ENCODE results near the gene SIM1.

The SIM1 gene

DNA sequence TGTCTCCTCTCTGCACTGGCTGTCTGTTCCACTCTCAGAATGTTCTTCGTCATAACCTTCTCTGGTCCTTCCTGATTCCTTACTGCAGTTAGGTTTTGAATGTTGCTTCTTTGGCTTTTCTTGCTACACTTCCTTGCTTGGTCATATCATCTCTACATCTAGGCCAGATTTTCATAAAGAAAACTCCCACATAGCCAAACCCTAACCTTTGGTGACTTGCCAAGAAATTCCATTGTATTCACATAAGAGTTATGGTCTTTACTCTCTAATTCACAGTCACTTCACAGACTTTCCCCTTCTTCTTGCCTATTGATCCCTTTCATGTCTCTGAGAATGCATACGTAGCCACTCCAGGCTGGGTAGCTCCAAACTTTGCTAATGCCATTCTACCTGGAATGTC, 41.9 kb upstream of the SIM1 start:
- no peaks in the 10 kb centered on the region for H3K9me3 ChIP-seq (ENCODE audit: insufficient read depth, low read length, severe bottlenecking)
- TF ChIP-seq, protein P1, sequence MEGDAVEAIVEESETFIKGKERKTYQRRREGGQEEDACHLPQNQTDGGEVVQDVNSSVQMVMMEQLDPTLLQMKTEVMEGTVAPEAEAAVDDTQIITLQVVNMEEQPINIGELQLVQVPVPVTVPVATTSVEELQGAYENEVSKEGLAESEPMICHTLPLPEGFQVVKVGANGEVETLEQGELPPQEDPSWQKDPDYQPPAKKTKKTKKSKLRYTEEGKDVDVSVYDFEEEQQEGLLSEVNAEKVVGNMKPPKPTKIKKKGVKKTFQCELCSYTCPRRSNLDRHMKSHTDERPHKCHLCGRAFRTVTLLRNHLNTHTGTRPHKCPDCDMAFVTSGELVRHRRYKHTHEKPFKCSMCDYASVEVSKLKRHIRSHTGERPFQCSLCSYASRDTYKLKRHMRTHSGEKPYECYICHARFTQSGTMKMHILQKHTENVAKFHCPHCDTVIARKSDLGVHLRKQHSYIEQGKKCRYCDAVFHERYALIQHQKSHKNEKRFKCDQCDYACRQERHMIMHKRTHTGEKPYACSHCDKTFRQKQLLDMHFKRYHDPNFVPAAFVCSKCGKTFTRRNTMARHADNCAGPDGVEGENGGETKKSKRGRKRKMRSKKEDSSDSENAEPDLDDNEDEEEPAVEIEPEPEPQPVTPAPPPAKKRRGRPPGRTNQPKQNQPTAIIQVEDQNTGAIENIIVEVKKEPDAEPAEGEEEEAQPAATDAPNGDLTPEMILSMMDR (IDR thresholded peaks at IDR 0.05; ENCODE audit: borderline replicate concordance, extremely low read depth, low read length, poor library complexity, severe bottlenecking), result no peak
- no peak for TF ChIP-seq EZH2 (IDR thresholded peaks at IDR 0.05; ENCODE audit: borderline replicate concordance, low read depth, low read length, severe bottlenecking)
- H3K36me3 ChIP-seq (ENCODE audit: insufficient read depth, low read length), result peaks cover 41% of the 10 kb centered on the region
- no peak overlapping the region for H2AFZ ChIP-seq (ENCODE audit: low read depth, low read length)
- no peak overlapping the region for H3K4me2 ChIP-seq (ENCODE audit: insufficient read depth, low read length)
- H3K4me3 ChIP-seq (ENCODE audit: low read depth in 1 of 2, low read length in 2 of 2), result no peak overlapping the region
- no peak overlapping the region for H3K27ac ChIP-seq (ENCODE audit: low read length)
- no peaks in the 10 kb centered on the region for H3K79me2 ChIP-seq (ENCODE audit: insufficient read depth, low read length)
- ATAC-seq (ENCODE audit: insufficient read depth, low read depth), result no peak
- H3K9ac ChIP-seq (ENCODE audit: low read depth, low read length), result no peak overlapping the region
- H3K4me1 ChIP-seq (ENCODE audit: insufficient read depth, low read length), result no peaks in the 10 kb centered on the region
- H3K27me3 ChIP-seq (ENCODE audit: insufficient read depth, low read length, poor library complexity), result no peaks in the 10 kb centered on the region
- no peak for DNase-seq
- no peaks in the 10 kb centered on the region for H4K20me1 ChIP-seq (ENCODE audit: insufficient read depth, low read length)

DNA sequence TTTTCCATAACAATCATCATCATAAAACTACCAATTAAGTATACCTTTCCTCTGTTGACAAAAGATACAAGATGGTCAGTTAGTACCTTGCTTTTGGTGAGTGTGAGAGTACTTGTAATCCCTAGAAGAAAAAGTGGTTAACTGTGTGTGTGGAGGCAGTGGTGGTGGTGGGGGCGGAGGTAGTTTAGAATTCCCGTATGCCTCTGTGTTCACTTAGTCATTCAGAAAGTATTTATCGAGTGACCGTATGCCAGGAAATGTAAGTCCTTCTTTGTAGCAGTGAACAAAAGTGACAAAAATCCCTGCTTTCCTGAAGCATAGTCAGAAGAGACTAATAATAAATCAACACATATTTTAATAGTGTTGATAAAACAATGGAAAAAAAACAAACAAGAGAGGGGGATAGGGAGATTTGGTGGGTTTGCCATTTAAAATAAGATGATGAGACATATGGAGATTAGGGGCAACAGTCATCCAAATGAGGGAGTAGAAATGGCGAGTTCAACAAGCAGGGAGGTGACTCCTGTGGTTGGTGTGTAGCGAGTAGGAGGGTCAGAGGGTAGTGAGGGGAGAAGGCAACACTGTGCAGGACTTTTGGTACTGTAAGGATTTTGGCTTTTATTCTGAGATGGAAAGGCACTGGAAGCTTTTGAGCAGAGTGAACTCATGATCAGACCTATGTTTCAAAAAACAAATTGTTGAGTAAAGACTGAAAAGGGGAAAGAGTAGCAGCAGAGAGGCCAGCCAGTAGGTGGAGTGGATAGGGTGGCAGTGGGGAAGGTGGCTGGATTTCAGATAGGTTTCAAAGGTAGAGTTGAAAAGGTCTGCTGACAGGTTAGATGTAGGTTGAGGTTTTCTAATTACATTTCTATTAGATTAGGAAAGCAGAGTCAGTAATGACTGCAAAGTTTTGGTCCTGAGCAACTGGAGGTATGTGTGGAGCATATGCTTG, 40.3 kb upstream of the SIM1 start:
- DNase-seq, result no peak
- no peaks in the 10 kb centered on the region for H3K79me2 ChIP-seq (ENCODE audit: insufficient read depth, low read length)

DNA sequence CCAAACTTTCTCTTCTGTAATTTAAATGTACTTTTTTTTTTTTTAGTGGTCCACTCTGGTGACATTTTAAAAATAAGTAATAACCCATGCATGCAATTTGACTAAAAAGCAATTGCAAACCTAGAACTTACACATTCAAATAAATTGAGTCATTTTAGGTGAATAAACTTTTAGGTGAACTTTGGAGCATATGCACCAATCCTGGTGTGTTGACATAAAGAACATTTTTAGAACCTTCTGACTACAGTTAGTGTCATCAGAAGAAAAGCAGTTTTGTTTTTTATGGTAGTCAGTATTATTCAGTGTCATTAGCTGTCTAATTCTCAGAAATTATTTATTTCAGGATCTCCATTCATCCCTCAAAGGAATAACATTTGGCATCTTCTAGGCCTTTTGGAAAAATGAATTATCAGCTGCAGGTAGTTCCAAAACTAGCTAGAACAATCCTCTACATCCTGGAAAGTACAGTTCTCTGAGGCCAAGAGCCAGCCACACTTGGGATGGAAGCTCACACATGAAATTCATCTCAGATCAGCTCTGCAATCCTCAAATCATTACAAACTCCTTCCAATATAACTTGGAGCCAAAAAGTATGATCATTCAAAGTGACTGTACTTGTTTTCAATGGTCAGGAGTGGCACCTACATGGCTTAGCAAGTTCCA, 38.5 kb upstream of the SIM1 start:
- Histone ChIP-seq H3K4me1 (ENCODE audit: insufficient read depth, low read length) (no peaks in the 10 kb centered on the region), H3K4me2 (ENCODE audit: insufficient read depth, low read length) (no peak overlapping the region), H3K36me3 (ENCODE audit: insufficient read depth, low read length) (peaks cover 15% of the 10 kb centered on the region; the same call in 1 of the 2 replicates), H3K79me2 (ENCODE audit: insufficient read depth, low read length) (no peaks in the 10 kb centered on the region), H4K20me1 (ENCODE audit: insufficient read depth, low read length) (no peaks in the 10 kb centered on the region), H2AFZ (ENCODE audit: low read depth, low read length) (no peak overlapping the region), H3K9ac (ENCODE audit: low read depth, low read length) (no peak overlapping the region), H3K4me3 (ENCODE audit: low read depth in 1 of 2, low read length in 2 of 2) (no peak overlapping the region), H3K9me3 (ENCODE audit: insufficient read depth, low read length, severe bottlenecking) (peaks cover 3% of the 10 kb centered on the region), H3K27me3 (ENCODE audit: insufficient read depth, low read length, poor library complexity) (no peaks in the 10 kb centered on the region), H3K27ac (ENCODE audit: low read length) (no peak overlapping the region)
- ATAC-seq (ENCODE audit: insufficient read depth, low read depth), result no peak
- TF ChIP-seq, protein P1 (IDR thresholded peaks at IDR 0.05; ENCODE audit: borderline replicate concordance, extremely low read depth, low read length, poor library complexity, severe bottlenecking), result no peak
- no peak for TF ChIP-seq EZH2 (IDR thresholded peaks at IDR 0.05; ENCODE audit: borderline replicate concordance, low read depth, low read length, severe bottlenecking)
- DNase-seq, result no peak

More for the DNA sequence above, 40.3 kb upstream of the SIM1 start:
- Histone ChIP-seq H3K9ac (ENCODE audit: low read depth, low read length) (no peak overlapping the region), H3K27ac (ENCODE audit: low read length) (no peak overlapping the region), H4K20me1 (ENCODE audit: insufficient read depth, low read length) (no peaks in the 10 kb centered on the region), H3K4me2 (ENCODE audit: insufficient read depth, low read length) (no peak overlapping the region), H3K9me3 (ENCODE audit: insufficient read depth, low read length, severe bottlenecking) (no peaks in the 10 kb centered on the region), H3K4me3 (ENCODE audit: low read depth in 1 of 2, low read length in 2 of 2) (no peak overlapping the region), H3K27me3 (ENCODE audit: insufficient read depth, low read length, poor library complexity) (no peaks in the 10 kb centered on the region), H3K36me3 (ENCODE audit: insufficient read depth, low read length) (peaks cover 31% of the 10 kb centered on the region), H2AFZ (ENCODE audit: low read depth, low read length) (no peak overlapping the region), H3K4me1 (ENCODE audit: insufficient read depth, low read length) (no peaks in the 10 kb centered on the region)
- TF ChIP-seq EZH2 (IDR thresholded peaks at IDR 0.05; ENCODE audit: borderline replicate concordance, low read depth, low read length, severe bottlenecking), result no peak
- TF ChIP-seq, protein P1 (IDR thresholded peaks at IDR 0.05; ENCODE audit: borderline replicate concordance, extremely low read depth, low read length, poor library complexity, severe bottlenecking), result no peak
- ATAC-seq (ENCODE audit: insufficient read depth, low read depth), result peak; percentile 37; the same call in 1 of the 3 replicates

All from DND-41 (cell line).